Astrocyte of the cerebellum (primary cell): ENCODE data around the gene CCR4.
"Not testable (repeated sequence)": the region's sequence is repeated elsewhere in the genome, so short reads cannot be mapped to it uniquely, and the experiment has no call there.

Experiments used
- DNase-seq: peaks from one replicate; pipeline ENCODE4 v3.0.0-alpha.2; 2011; ENCODE audit warnings: low read depth
- H3K4me3 ChIP-seq: 2 replicates; pipeline ENCODE4 v1.5.1; 2011; ENCODE audit warnings: mild to moderate bottlenecking, low read depth, low read length, moderate library complexity
- in situ Hi-C: cut with HindIII; loops from 2 replicates; pipeline ENCODE4 v1.10.0; 2017; ENCODE audit warnings: low sequenced_read_pairs
- TF ChIP-seq, protein P1 (sequence below): IDR thresholded peaks from 2 replicates; pipeline ENCODE4 v1.5.1; 2012; ENCODE audit warnings: low read length, low read depth, moderate library complexity, mild to moderate bottlenecking; ENCODE audit errors: missing control alignments

CCR4 gene

DNA sequence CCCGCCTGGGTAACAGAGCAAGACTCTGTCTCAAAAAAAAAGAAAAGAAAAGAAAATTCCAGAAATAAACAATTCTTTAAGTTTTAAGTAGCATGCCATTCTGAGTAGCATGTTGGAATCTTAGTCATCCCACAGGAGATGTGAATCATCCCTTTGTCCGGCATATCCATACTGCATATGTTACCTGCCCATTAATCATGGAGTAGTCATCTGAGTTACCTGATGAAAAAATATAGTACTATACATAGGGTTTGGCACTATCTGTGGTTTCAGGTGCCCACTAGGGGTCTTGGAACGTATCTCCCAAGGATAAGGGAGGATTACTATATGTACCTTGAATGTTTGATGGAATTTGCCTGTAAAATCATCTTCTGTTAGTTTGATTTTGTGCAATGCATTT is 6.3 kb upstream of the CCR4 start:
- TF ChIP-seq, protein P1, sequence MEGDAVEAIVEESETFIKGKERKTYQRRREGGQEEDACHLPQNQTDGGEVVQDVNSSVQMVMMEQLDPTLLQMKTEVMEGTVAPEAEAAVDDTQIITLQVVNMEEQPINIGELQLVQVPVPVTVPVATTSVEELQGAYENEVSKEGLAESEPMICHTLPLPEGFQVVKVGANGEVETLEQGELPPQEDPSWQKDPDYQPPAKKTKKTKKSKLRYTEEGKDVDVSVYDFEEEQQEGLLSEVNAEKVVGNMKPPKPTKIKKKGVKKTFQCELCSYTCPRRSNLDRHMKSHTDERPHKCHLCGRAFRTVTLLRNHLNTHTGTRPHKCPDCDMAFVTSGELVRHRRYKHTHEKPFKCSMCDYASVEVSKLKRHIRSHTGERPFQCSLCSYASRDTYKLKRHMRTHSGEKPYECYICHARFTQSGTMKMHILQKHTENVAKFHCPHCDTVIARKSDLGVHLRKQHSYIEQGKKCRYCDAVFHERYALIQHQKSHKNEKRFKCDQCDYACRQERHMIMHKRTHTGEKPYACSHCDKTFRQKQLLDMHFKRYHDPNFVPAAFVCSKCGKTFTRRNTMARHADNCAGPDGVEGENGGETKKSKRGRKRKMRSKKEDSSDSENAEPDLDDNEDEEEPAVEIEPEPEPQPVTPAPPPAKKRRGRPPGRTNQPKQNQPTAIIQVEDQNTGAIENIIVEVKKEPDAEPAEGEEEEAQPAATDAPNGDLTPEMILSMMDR, result no peak
- no peak for DNase-seq
- H3K4me3 ChIP-seq, result no peak overlapping the region
- in situ Hi-C loops, result no loop called here

GRCh38 chr3:32945598-32945997 is 5.8 kb upstream of the CCR4 start:
- H3K4me3 ChIP-seq, in situ Hi-C loops, DNase-seq: not testable (repeated sequence)

GRCh38 chr3:32946973-32947788 is 4.3 kb upstream of the CCR4 start:
- TF ChIP-seq, protein P1, result no peak
- in situ Hi-C loops, result no loop called here
- no peak overlapping the region for H3K4me3 ChIP-seq
- no peak for DNase-seq

- peak; percentile 58 for DNase-seq
- TF ChIP-seq, protein P1, result peak; percentile 75
- in situ Hi-C loops, result no loop called here
- H3K4me3 ChIP-seq, result no peak overlapping the region
Measured at GRCh38 chr3:32947789-32948238, 3.6 kb upstream of the CCR4 start.

DNA sequence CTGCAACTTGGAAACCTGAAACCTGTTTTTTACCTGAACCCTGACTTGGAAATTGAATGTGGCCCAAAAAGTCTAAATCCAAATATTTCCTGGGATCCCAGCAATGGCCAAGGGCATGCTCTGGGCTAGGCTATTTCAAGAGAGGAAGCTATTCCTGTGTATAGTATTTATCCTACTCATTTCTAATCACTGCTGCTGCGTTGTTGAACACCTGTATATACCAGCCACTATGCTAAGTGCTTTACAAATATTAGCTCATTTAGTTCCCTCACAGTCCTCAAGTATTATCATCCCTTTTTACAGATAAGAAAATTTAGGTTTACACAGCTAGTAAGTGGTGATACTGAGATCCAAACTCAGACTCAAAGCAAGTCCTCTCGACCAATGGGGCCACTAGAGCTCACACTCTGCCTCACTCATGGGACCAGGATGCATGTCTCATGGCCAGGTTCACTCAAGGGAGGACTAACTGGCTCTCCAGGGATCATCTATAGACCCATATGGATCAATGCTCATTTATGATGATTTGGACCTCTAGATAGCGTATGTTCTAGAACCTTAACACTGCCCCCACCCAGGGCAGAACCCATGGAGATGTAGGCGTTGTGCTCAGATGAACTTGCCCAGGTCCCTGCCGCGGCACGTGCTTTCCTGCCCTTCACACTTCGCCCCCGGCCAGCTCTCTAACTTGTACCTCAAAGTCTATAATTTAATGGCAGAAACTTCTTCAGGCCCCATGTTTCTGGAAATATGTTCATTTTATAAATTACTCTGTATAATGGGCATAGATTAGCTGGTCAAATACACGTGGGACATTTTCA is 2.6 kb upstream of the CCR4 start:
- no peak overlapping the region for H3K4me3 ChIP-seq
- TF ChIP-seq, protein P1, result no peak
- in situ Hi-C loops, result no loop called here
- no peak for DNase-seq

- in situ Hi-C loops, result no loop called here
- TF ChIP-seq, protein P1, result no peak
- H3K4me3 ChIP-seq, result no peak overlapping the region
- no peak for DNase-seq
Measured at GRCh38 chr3:32950516-32950915, 928 bp upstream of the CCR4 start.
